ENCODE measurements around the gene PIAS4.
"Not testable (repeated sequence)": the region's sequence is repeated elsewhere in the genome, so short reads cannot be mapped to it uniquely, and the experiment has no call there.

The PIAS4 gene

DNA sequence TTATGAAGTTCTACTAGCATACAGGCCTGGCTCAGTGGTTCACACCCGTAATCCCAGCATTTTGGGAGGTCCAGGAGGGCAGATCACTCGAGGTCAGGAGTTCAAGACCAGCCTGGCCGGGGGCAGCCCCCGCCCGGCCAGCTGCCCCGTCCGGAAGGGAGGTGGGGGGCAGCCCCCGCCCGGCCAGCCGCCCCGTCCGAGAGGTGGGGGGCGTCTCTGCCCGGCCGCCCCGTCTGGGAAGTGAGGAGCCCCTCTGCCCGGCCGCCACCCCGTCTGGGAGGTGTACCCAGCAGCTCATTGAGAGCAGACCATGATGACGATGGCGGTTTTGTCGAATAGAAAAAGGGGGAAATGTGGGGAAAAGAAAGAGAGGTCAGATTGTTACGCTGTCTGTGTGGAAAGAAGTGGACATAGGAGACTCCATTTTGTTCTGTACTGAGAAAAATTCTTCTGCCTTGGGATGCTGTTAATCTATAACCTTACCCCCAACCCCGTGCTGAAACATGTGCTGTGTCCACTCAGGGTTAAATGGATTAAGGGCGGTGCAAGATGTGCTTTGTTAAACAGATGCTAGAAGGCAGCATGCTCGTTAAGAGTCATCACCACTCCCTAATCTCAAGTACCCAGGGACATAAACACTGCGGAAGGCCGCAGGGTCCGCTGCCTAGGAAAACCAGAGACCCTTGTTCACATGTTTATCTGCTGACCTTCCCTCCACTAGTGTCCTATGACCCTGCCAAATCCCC, 8.7 kb upstream of the PIAS4 start:
- not testable (repeated sequence) for DNase-seq

DNA sequence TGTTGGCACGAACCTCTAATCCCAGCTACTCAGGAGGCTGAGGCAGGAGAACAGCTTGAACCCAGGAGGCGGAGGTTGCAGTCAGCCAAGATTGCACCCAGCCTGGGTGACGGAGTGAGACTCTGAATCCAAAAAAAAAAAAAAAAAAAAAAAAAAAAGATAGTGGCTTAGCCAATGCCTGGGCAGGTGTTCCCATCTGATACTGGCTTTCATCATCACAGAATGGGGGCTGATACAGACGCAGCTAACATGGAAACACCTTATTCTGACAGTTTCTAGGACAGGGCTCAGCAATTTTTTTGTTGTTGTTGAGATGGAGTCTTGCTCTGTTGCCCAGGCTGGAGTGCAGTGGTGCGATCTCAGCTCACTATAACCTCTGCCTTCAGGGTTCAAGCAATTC, 6.7 kb upstream of the PIAS4 start:
- DNase-seq = not testable (repeated sequence)

DNA sequence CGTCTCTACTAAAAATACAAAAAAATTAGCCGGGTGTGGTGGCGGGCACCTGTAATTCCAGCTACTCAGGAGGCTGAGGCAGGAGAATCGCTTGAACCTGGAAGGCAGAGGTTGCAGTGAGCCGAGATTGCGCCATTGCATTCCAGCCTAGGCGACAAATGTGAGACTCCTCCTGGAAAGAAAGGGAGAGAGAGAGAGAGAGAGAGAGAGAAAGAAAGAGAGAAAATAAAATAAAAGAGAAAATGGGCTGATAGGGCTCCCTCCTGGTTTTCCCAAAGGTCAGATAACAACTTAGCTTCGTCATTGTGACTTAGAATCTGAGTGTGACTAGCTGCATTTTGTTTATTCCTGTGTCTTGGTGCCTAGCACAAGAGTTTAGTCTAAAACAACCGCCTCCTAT, 2.1 kb upstream of the PIAS4 start:
- not testable (repeated sequence) for DNase-seq

DNA sequence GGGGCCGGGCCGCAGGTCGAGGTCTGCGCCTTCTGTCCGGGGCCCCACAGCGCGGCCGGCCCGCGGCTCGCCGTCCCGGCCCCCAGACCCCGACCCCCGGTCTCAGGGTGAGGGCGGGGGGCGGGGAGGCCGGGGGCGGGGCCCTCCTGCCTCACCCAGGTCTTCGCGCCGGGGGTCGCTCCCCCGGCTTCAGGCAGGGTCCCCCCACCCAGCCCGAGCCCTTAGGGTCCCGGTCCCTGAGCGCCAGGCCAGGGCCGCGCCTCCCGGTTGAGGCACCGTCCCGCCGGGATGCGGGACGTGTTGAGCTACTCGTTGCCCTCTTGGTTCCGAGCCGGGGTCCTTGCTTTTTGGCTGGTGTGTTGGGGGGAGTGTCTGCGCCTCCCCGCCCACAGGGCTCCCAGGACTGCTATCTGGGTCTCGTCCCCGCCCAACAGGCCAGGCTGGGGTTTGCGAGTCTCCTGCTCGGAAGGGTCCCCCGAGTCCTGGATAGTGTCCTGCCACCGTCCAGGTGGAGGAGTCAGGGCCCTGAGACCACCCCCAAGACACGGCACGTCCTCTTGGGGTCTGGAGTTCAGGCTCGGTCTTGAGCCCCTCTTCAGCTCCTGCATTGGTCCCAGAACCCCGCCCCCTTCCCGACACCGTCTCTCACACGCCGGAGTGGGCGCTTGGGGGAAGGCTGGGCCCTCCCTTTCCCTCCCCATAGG, 452 bp downstream of the PIAS4 start:
- peak; percentile 22 for DNase-seq

DNA sequence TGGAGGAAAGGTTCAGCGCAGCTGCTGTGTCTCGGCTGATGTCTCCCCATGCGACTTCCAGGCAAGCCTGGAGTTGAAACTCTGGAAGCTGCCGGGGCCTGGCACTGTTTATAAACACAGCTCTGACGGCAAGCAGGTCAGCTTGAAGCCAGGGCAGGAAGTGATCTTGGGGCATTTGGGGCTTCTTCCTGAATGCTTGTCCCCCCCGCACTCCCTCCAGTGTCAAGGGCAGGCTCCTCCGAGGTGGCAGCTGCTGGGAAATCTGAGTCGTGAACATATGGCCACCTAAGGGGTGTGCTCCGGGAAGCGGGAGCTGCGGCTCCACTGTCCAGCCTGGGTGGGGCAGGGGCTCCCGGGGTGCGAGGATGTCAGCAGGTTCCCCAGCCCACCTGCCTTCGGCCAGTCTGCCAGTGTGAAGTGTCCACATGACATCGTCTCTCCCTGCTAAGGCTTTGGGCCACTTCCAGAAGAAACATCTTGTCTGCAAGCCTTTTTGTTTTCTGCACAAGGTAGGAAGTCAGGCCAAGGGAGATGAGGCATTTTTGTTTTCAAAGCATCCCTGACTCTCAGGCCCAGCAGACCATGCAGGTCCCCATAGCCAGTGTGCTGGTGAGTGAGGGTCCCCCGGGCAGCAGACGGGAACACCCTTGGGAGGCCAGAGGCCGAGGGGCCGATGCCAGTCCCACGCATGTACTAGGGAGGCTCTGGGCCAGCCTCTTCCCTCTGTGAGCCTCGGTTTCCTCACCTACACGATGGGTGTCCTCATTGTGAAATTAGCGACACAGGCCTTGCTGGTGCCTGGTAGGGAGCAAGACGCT, 2.7 kb downstream of the PIAS4 start:
- no peak for DNase-seq

DNA sequence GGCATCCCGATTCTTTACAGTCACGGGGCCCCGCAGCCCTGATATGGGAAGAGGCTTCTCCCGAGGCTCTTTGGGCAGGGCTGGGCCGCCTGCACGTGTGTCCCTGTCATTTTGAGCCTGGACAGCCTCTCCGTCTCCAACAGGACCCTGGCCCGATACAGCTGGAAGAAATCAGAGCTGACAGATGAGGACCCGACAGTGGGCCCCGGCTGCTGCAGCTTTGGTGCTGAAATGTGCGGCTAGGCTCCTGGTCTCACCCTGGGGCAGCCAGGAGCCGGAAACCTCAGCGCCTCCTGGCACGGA, 3.2 kb downstream of the PIAS4 start:
- no peak for DNase-seq

DNA sequence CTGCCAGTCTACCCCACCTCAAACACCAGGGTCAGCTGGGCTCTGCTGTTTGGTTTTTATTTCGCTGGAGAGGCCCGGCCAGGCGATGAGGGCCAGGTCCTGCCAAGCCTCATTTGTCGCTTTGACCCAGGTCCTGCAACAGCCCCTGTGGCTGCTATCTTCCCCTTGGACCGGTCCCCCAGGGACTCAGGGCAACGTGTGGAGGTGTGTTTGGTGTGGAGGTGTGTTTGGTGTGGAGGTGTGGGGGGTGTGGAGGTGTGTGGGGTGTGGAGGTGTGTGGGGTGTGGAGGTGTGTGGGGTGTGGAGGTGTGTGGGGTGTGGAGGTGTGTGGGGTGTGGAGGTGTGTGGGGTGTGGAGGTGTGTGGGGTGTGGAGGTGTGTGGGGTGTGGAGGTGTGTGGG, 3.9 kb downstream of the PIAS4 start:
- DNase-seq = not testable (repeated sequence)

DNA sequence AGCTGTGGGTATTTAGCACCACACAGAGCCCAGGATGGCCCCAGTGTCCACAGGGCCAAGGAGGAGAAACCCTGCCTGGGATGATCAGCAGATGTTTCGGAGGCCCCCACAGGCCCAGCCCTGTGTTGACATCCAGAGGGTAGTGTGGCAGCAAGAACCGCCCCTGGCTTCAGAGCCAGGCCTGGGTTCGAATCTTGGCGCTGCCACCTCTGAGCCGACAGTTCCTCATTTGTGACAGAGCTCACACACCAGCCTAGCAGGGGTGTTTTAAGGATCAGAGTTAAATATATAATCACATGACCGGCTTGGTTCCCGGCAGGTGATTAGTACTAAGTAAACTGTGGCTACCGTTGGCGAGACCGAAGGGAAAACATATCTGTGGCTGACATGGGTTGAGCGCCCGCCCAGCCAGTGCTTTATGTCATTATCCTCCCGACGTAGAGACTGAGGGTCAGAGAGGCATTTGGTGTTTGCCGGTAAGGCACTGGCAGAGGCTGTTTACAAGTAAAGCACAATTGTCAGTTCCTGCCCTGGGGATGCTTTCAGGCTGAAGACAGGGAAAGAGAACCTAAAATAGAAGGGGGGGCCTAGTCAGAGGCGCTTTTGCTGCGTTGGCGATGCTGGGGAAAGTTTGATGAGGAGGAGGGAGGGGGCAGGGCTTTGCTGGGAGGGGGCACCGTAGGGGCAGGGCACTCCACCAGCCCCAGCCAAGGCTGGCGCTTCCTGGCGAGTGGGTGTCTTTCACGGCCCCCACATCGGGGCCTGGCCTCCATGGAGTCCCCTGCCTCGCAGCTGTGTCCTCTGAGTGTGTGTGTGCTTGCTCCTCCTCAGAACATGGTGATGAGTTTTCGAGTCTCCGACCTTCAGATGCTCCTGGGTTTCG, 4.8 kb downstream of the PIAS4 start:
- no peak for DNase-seq

DNA sequence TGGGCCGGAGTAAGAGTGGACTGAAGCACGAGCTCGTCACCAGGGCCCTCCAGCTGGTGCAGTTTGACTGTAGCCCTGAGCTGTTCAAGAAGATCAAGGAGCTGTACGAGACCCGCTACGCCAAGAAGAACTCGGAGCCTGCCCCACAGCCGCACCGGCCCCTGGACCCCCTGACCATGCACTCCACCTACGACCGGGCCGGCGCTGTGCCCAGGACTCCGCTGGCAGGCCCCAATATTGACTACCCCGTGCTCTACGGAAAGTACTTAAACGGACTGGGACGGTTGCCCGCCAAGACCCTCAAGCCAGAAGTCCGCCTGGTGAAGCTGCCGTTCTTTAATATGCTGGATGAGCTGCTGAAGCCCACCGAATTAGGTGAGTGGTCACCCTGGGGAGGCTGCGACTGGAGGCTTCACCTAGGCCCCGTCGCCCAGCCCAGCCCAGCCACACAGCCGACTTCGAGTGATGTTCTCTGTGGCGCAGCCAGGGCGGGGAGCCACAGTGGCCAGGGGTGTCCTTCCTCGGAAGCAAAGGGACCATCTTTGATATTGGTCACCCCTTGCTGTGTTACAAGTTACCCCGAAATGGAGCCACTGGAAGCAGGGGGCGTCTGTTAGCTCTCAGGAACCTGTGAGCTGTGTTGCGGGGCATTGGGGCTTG, 5.6 kb downstream of the PIAS4 start:
- no peak for DNase-seq

DNA sequence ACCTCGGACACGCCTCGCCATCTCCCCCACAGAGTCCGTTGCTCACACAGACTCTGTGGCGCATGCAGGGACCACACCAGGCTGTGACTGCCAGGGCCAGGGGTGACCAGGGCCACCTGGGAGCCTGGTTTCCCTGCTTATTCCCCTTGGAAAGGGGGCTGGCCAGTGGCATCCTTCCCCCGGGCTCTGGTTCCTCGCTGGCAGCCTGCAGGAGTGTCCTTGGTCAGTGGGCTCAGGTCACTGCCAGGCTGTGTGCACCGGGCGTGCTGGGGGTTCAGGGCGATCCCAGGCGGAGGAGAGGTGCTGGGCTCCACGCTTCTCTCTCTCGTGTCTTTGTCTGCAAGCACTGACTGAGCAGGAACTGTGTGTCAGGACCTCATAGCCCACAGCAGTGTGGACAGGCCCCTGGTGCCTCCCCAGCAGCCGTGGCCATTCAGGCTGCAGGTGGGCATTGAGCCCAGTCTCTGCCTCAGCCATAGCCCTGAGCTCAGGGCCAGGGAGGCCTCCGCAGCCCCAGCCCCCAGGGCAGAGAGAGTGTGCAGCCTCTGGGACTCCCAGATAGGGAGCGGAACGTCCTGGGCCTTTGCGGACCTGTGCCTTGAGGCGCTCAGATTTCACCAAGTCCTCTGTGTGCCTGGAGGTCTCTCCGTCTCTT, 6.5 kb downstream of the PIAS4 start:
- no peak for DNase-seq

DNA sequence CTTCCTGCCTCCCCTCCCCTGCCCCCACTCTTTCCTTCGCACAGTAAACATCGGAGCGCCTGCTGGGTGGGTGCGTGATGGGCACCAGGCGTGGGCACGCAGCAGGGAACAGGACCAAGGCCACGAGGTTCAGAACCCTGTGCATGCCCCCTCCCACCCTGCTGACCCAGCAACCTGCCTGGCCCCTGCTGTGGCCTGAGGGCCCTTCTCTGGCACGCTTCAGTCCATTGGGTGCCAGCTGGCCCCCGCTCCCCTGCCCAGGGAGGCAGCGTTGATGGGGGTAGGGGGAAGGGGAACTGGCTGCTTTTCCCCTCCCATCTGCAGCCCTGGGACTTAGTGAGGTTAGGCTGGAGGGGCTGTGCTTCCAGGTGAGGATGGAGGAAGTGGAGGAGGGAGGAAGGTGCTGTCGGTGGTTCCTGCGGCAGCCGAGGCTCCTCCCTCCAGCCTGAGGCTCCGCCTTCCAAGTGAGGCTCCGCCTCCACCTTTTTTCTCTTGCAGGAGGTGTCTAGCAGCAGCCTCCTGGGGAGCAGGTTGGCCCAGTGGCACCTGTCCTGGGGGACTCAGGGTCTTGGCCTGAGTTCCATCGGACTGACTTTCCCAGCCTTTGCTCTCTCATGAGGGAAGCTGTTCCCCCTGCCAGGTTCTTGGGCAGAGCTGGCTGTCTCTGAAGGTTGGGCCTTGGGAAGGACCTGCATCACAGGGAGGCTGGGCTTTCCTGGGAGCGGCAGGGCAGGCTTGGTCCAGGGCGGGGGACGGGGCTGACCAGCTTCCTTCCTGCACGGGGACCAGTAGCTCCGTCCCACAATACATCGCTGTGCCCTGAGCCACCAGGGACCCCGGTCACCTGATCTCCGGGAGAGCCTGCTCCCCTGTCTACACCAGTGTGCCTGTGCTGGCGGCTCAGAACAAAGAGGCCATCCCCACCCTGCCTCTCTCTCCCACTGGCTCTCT, 7.3 kb downstream of the PIAS4 start:
- DNase-seq = no peak

DNA sequence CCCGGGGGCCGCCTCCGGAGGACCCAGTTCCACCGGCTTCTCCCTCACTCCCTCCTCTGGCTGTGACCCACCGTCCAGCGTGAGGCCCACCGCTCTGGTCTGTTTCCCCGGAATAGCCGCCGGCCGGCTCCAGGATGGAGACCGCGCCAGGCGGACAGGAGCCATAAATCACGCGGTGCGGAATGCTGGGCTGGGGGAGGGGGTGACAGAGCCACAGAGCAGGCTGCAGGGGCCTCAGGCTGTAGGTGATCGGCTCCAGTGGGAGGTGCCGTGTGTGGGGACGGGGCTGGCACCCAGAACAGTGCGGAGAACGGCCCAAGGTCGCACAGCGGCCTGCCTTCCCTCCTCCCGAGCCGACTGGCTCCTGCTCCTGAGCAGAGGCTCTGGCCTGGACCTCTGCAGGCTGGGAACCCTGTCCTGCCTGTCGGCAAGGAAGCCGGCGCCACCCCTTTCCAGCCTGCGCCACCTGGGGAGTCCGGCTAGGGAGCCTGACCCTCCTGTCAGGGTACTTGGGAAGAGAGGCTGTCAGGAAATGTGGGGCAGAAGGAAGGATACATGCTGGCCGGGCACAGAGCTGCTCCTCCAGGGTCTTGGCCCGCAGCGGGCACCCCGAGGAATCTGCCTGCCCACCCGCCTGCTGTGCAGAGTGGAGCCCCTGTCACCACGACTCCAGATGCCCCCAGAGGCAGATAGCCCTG, 8.3 kb downstream of the PIAS4 start:
- no peak for DNase-seq

DNA sequence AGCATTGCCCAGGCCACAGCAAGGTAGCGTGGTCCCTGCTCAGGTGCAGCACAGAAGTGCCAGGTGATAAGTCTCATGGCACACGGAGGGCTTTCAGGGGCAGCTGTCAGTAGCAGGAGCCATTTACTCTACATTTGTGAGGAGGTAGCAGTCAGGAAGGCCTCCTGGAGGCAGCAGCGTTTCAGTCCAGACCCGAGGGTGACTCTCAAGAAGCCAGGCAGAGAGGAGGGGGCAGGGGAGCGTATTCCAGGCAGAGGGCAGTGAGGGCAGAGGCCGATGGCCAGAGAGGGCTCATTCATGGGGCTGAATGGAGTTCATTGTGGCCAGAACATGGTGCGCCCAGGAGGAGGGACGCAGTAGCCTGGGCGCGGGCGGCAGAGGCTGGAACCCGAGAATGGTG, 8.9 kb downstream of the PIAS4 start:
- DNase-seq = no peak

DNA sequence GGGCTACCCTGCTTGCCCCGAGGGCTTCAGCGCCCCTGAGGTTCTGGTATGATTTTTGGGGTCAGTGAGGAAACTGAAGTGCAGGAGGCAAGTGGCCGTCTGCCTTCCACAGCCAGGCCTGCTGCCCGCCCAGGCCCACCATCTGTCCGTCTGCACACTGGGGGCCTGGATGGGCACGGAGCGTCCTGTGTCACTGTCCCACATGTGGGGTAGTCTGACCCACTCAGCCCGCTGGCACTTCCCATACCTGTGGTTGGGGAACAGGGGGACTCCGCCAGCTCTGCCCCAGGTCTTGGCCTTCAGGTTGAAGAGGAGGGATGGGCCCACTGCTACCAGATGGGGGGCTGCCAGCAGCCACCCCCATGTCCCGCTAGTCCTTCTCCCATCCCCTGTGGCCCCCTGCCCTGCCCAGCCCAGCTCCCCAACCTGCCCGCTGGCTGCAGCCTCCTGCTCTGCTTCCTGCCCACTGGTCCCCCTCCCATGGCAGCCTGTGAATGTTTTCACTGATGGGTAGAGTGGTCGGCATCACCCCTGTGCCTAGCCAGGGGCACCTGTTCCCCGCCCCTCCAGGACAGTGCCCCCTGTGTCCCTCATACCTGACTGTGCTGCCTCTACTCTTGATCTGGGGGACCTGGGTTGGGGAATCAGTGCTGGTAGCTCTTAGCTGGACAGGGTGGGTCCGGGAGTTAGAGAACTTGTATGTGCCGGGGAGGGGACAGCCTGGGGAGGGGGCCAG, 9.5 kb downstream of the PIAS4 start:
- DNase-seq = no peak

DNA sequence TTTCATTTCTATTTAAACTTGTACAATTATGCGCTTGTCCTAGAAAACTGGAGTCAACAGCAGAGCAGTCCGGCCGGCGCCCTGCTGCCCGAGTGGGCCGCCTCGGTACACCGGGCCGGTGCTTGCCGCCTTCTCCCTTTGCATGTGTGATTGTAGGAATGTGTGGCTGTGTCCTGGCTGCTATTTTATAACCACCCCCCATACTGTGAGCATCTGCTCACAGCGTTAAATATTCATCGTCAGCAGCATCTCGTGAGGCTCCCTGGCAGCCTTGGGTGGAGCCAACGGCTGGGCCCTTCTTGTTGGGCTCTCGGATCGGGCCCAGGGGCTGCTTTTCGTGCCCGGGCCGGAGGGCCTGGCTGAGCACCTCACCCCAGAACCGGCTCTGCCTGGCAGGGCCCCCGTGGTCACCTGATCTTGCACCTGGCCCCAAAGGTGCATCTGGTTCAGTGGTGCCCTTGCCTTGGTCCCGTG, 10.6 kb downstream of the PIAS4 start:
- DNase-seq = no peak

DNA sequence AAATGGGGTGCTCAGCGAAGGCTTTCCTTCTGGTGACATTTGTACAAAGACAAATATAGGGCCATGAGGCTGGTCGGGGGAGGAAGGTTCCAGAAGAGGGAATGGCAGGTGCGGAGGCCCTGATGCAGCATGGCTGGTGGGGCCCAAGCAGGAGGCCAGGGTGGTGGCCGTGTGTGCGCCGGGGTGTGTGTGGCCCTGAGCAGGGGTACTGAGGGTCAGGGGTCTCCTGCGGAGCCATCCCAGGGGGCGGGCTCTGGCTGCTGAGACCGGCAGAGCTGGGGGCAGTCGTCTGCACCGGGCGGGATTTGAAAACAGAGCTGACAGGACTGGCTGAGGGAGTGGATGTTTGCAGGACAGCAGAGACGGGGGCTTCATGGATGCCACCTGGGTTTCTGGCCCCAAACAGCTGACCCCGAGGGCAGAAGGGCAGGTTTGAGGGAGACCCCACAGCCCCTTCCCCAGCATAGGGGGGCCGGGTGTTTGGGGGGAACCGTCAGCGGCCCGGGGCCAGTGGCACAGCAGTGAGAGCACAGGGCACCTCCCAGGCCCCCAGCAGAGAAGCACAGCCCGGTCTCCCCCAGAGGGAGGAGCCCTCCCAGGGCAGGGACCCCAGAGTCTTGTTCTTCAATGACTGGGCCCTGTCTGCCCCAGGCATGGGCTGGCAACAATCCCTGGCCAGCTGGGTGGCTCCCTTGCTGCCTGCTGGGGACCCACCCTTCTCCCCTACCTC, 11.4 kb downstream of the PIAS4 start:
- DNase-seq = no peak

DNA sequence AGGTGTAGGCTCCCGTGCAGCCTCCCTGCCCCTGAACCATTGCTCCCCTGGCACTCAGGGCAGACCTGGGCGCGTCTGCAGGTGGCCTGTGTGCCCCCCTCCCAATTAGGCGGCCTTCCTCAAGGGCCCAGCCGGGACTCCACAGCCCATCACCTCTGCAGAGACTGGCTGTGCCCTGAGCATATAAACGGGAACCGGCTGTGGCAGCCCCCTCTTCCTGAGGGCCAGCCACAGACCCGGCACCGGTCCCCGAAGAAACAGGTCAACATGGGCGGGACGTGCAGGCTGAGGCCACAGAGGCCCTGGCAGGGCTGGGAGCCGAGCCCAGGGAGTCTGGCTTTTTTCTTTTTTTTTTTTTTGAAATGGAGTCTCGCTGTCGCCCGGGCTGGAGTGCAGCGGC, 12.0 kb downstream of the PIAS4 start:
- no peak for DNase-seq

Measured in inflammatory macrophage treated with lipopolysaccharide for 4 hours (primary cell).